ENCODE results near the gene NAGK.
"Not testable (repeated sequence)": the region's sequence is repeated elsewhere in the genome, so short reads cannot be mapped to it uniquely, and the experiment has no call there.

The NAGK gene

GRCh38 chr2:71102981-71103681 is 34.7 kb downstream of the NAGK start:
- H3K4me2 ChIP-seq (ENCODE audit: insufficient read depth, low read length) = no peak overlapping the region
- H3K79me2 ChIP-seq (ENCODE audit: insufficient read depth, low read length) = no peaks in the 10 kb centered on the region
- TF ChIP-seq EZH2 (IDR thresholded peaks at IDR 0.05; ENCODE audit: borderline replicate concordance, low read depth, low read length, severe bottlenecking) = no peak
- TF ChIP-seq CTCF (IDR thresholded peaks at IDR 0.05; ENCODE audit: borderline replicate concordance, extremely low read depth, low read length, poor library complexity, severe bottlenecking) = no peak
- H3K9me3 ChIP-seq (ENCODE audit: insufficient read depth, low read length, severe bottlenecking) = peaks cover 3% of the 10 kb centered on the region
- no peaks in the 10 kb centered on the region for H3K4me1 ChIP-seq (ENCODE audit: insufficient read depth, low read length)
- no peaks in the 10 kb centered on the region for H3K36me3 ChIP-seq (ENCODE audit: insufficient read depth, low read length)
- ATAC-seq (ENCODE audit: insufficient read depth, low read depth) = no peak
- no peak for DNase-seq
- no peak overlapping the region for H3K4me3 ChIP-seq (ENCODE audit: low read depth in 1 of 2, low read length in 2 of 2)
- H3K9ac ChIP-seq (ENCODE audit: low read depth, low read length) = no peak overlapping the region
- H3K27me3 ChIP-seq (ENCODE audit: insufficient read depth, low read length, poor library complexity) = peaks cover 3% of the 10 kb centered on the region
- H4K20me1 ChIP-seq (ENCODE audit: insufficient read depth, low read length) = no peaks in the 10 kb centered on the region
- H2AFZ ChIP-seq (ENCODE audit: low read depth, low read length) = no peak overlapping the region
- H3K27ac ChIP-seq (ENCODE audit: low read length) = no peak overlapping the region

GRCh38 chr2:71103809-71104208 is 35.4 kb downstream of the NAGK start:
- Histone ChIP-seq H2AFZ (ENCODE audit: low read depth, low read length) (no peak overlapping the region), H3K4me2 (ENCODE audit: insufficient read depth, low read length) (no peak overlapping the region), H3K36me3 (ENCODE audit: insufficient read depth, low read length) (peaks cover 3% of the 10 kb centered on the region; the same call in 1 of the 2 replicates), H3K27ac (ENCODE audit: low read length) (no peak overlapping the region), H3K4me3 (ENCODE audit: low read depth in 1 of 2, low read length in 2 of 2) (no peak overlapping the region), H3K9ac (ENCODE audit: low read depth, low read length) (no peak overlapping the region), H3K9me3 (ENCODE audit: insufficient read depth, low read length, severe bottlenecking) (peaks cover 3% of the 10 kb centered on the region), H4K20me1 (ENCODE audit: insufficient read depth, low read length) (no peaks in the 10 kb centered on the region), H3K79me2 (ENCODE audit: insufficient read depth, low read length) (no peaks in the 10 kb centered on the region), H3K27me3 (ENCODE audit: insufficient read depth, low read length, poor library complexity) (peaks cover 3% of the 10 kb centered on the region), H3K4me1 (ENCODE audit: insufficient read depth, low read length) (no peaks in the 10 kb centered on the region)
- DNase-seq (no peak), ATAC-seq (ENCODE audit: insufficient read depth, low read depth) (no peak)
- no peak for TF ChIP-seq EZH2 (IDR thresholded peaks at IDR 0.05; ENCODE audit: borderline replicate concordance, low read depth, low read length, severe bottlenecking)
- TF ChIP-seq CTCF (IDR thresholded peaks at IDR 0.05; ENCODE audit: borderline replicate concordance, extremely low read depth, low read length, poor library complexity, severe bottlenecking) = no peak

GRCh38 chr2:71106463-71106862 is 38.0 kb downstream of the NAGK start:
- DNase-seq; H3K9me3 ChIP-seq (ENCODE audit: insufficient read depth, low read length, severe bottlenecking); H2AFZ ChIP-seq (ENCODE audit: low read depth, low read length); H3K4me3 ChIP-seq (ENCODE audit: low read depth in 1 of 2, low read length in 2 of 2); ATAC-seq (ENCODE audit: insufficient read depth, low read depth); H3K79me2 ChIP-seq (ENCODE audit: insufficient read depth, low read length); H3K4me2 ChIP-seq (ENCODE audit: insufficient read depth, low read length); H3K9ac ChIP-seq (ENCODE audit: low read depth, low read length); H3K4me1 ChIP-seq (ENCODE audit: insufficient read depth, low read length); H4K20me1 ChIP-seq (ENCODE audit: insufficient read depth, low read length); H3K27me3 ChIP-seq (ENCODE audit: insufficient read depth, low read length, poor library complexity); H3K27ac ChIP-seq (ENCODE audit: low read length): not testable (repeated sequence)
- peaks cover 14% of the 10 kb centered on the region; the same call in 1 of the 2 replicates for H3K36me3 ChIP-seq (ENCODE audit: insufficient read depth, low read length)

- ATAC-seq (ENCODE audit: insufficient read depth, low read depth) (no peak), DNase-seq (no peak)
- Histone ChIP-seq H3K4me3 (ENCODE audit: low read depth in 1 of 2, low read length in 2 of 2) (no peak overlapping the region), H4K20me1 (ENCODE audit: insufficient read depth, low read length) (no peaks in the 10 kb centered on the region), H3K27me3 (ENCODE audit: insufficient read depth, low read length, poor library complexity) (no peaks in the 10 kb centered on the region), H2AFZ (ENCODE audit: low read depth, low read length) (no peak overlapping the region), H3K4me1 (ENCODE audit: insufficient read depth, low read length) (no peaks in the 10 kb centered on the region), H3K27ac (ENCODE audit: low read length) (no peak overlapping the region), H3K9ac (ENCODE audit: low read depth, low read length) (no peak overlapping the region), H3K36me3 (ENCODE audit: insufficient read depth, low read length) (peaks cover 14% of the 10 kb centered on the region; the same call in 1 of the 2 replicates), H3K4me2 (ENCODE audit: insufficient read depth, low read length) (no peak overlapping the region), H3K79me2 (ENCODE audit: insufficient read depth, low read length) (no peaks in the 10 kb centered on the region), H3K9me3 (ENCODE audit: insufficient read depth, low read length, severe bottlenecking) (peaks cover 3% of the 10 kb centered on the region)
- no peak for TF ChIP-seq EZH2 (IDR thresholded peaks at IDR 0.05; ENCODE audit: borderline replicate concordance, low read depth, low read length, severe bottlenecking)
- TF ChIP-seq CTCF (IDR thresholded peaks at IDR 0.05; ENCODE audit: borderline replicate concordance, extremely low read depth, low read length, poor library complexity, severe bottlenecking) = no peak
Observed at GRCh38 chr2:71108091-71108490, 39.6 kb downstream of the NAGK start.
